GM19397 (cell line): ENCODE results near the gene MGST1.
"Not testable (repeated sequence)": the region's sequence is repeated elsewhere in the genome, so short reads cannot be mapped to it uniquely, and the experiment has no call there.

Experiments
- ATAC-seq: cut with Tn5 transposase; IDR thresholded peaks from one replicate; pipeline ENCODE4 v1.9.1; 2021; ENCODE audit warnings: mild to moderate bottlenecking, moderate library complexity; ENCODE audit not compliant: unreplicated experiment

The MGST1 gene

GRCh38 chr12:16350682-16351081 lies 3.2 kb downstream of the MGST1 start:
- no peak for ATAC-seq

GRCh38 chr12:16352481-16352880 lies 5.0 kb downstream of the MGST1 start:
- no peak for ATAC-seq

- no peak for ATAC-seq
These were observed 11.4 kb downstream of the MGST1 start for GRCh38 chr12:16358878-16359277.

- ATAC-seq, result no peak
These were observed 12.4 kb downstream of the MGST1 start for GRCh38 chr12:16359512-16360491.

- no peak for ATAC-seq
These were observed 13.8 kb downstream of the MGST1 start for GRCh38 chr12:16361142-16361783.

GRCh38 chr12:16362550-16362949 lies 15.1 kb downstream of the MGST1 start:
- ATAC-seq, result no peak

GRCh38 chr12:16369156-16369555 lies 21.7 kb downstream of the MGST1 start:
- no peak for ATAC-seq

GRCh38 chr12:16370096-16370495 lies 22.7 kb downstream of the MGST1 start:
- ATAC-seq, result no peak

- not testable (repeated sequence) for ATAC-seq
These were observed 35.3 kb downstream of the MGST1 start for GRCh38 chr12:16382652-16383312.

GRCh38 chr12:16384732-16385131 lies 37.3 kb downstream of the MGST1 start:
- no peak for ATAC-seq

- no peak for ATAC-seq
These were observed 38.6 kb downstream of the MGST1 start for GRCh38 chr12:16385782-16386646.

GRCh38 chr12:16387919-16388318 lies 40.5 kb downstream of the MGST1 start:
- no peak for ATAC-seq

GRCh38 chr12:16389594-16389993 lies 42.1 kb downstream of the MGST1 start:
- no peak for ATAC-seq

- no peak for ATAC-seq
These were observed 45.5 kb downstream of the MGST1 start for GRCh38 chr12:16392846-16393535.

GRCh38 chr12:16399101-16399500 lies 51.7 kb downstream of the MGST1 start:
- no peak for ATAC-seq

GRCh38 chr12:16401835-16402234 lies 54.4 kb downstream of the MGST1 start:
- not testable (repeated sequence) for ATAC-seq

- ATAC-seq, result no peak
These were observed 59.9 kb downstream of the MGST1 start for GRCh38 chr12:16407346-16407745.
